Measurements from ENCODE around the gene DDI2.

GRCh38 chr1:15680131-15680530 lies 62.9 kb downstream of the DDI2 start:
- TF ChIP-seq CTCF (IDR thresholded peaks at IDR 0.05; ENCODE audit: insufficient read depth, low read length, poor library complexity, severe bottlenecking) (no peak), EZH2phosphoT487 (conservative IDR thresholded peaks at IDR 0.05; ENCODE audit: low read length) (no peak)

All from SU-DHL-6 (cell line).